Right forelimb (tissue), 1 donor: ENCODE measurements around the gene LRRC32.
"Not testable (repeated sequence)": the region's sequence is repeated elsewhere in the genome, so short reads cannot be mapped to it uniquely, and the experiment has no call there.

Source experiments
- DNase-seq: peaks from one replicate; pipeline ENCODE4 v3.0.0-alpha.2; 2018

LRRC32 gene

GRCh38 chr11:76608228-76608627 is 62.3 kb downstream of the LRRC32 start:
- not testable (repeated sequence) for DNase-seq
